Vagina (tissue), 2 donors: ENCODE data around the gene SHC3. TPM values are rescaled to one million over a fixed set of nuclear protein-coding genes. Genes with fewer than 3 reads are reported as not detected.

Experiments
- DNase-seq, 2 donors: peaks; one replicate each; pipeline ENCODE4 v3.0.0-alpha.2; 2017; ENCODE audit errors: extremely low spot score in 2 of 2
- H3K27ac ChIP-seq: fragments of 200-600 bp; sonication (generic); one replicate; pipeline ENCODE4 v1.5.1; 2019
- H3K27me3 ChIP-seq: fragments of 200-600 bp; sonication (generic); one replicate; pipeline ENCODE4 v1.5.1; 2019
- H3K36me3 ChIP-seq, 2 donors: fragments of 200-600 bp; sonication (generic); one replicate each; pipeline ENCODE4 v1.5.1; 2017 to 2019
- H3K4me1 ChIP-seq: fragments of 200-600 bp; sonication (generic); one replicate; pipeline ENCODE4 v1.5.1; 2019
- H3K4me3 ChIP-seq, 2 donors: fragments of 200-600 bp; sonication (generic); 1 replicate in 1 of 2; 2 replicates in 1 of 2; pipeline ENCODE4 v1.5.1; 2016 to 2019
- H3K9me3 ChIP-seq: fragments of 200-600 bp; sonication (generic); one replicate; pipeline ENCODE4 v1.5.1; 2019
- CTCF ChIP-seq, 3 experiments: fragments of 450-650 bp in 2 of 3; fragments of 200-600 bp in 1 of 3; sonication (generic) in 1 of 3; IDR thresholded peaks; one replicate each; pipeline ENCODE4 v1.5.1; 2017 to 2019; ENCODE audit warnings: antibody characterized with exemption in 3 of 3, mild to moderate bottlenecking in 2 of 3, moderate library complexity in 2 of 3
- POLR2A ChIP-seq, 2 donors: fragments of 450-650 bp; IDR thresholded peaks; one replicate each; pipeline ENCODE4 v1.6.1; 2017; ENCODE audit warnings: antibody characterized with exemption in 2 of 2, mild to moderate bottlenecking in 2 of 2, moderate library complexity in 2 of 2
- POLR2AphosphoS5 ChIP-seq, 2 donors: sonication (generic); formaldehyde crosslinking; IDR thresholded peaks; one replicate each; pipeline ENCODE4 v1.9.0; 2017; ENCODE audit warnings: antibody characterized with exemption in 2 of 2, mild to moderate bottlenecking in 2 of 2, low read depth in 1 of 2; ENCODE audit not compliant: insufficient read depth in 1 of 2
- intact Hi-C: fragments of 100-400 bp; cut with DNase I; formaldehyde crosslinking; loops from one replicate; pipeline ENCODE4 v1.15.1; 2023
- total RNA-seq: library from RNA; depleted of rRNA; stranded (reverse); fragments of >200 nt; gene quantifications from one replicate; pipeline ENCODE4 v1.2.3, GENCODE V29; 2016

SHC3 gene
- total RNA-seq, 1 donor from 2014 or later: 6.1 TPM

DNA sequence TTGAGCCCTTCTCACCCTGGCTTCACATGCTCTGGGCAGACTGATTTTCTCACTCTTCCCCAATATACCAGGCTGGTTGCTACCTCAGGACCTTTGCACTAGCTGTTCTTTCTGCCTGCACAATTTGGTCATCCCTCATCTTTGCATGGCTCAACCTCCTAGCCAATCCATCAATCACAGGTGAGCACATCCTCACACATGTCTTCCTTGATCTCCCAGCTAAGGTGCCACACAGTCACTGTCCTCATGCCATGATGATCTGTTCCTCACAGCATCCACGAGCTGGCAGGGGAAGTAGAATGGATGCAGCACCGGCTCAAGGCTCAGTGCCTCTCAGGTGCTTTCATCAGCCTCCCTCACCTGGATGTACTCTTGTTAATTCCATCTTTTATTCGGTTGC is 218.0 kb downstream of the SHC3 start:
- intact Hi-C loops: no loop called here
- Histone ChIP-seq H3K4me3 (no peak overlapping the region), H3K27me3 (no peaks in the 10 kb centered on the region), H3K9me3 (no peaks in the 10 kb centered on the region), H3K4me1 (no peaks in the 10 kb centered on the region), H3K27ac (no peak overlapping the region), H3K36me3 (no peaks in the 10 kb centered on the region)
- no peak for TF ChIP-seq POLR2A (IDR thresholded peaks at IDR 0.05)
- TF ChIP-seq POLR2AphosphoS5 (IDR thresholded peaks at IDR 0.05; ENCODE audit: insufficient read depth in 1 of 2, low read depth in 1 of 2): no peak
- TF ChIP-seq CTCF (IDR thresholded peaks at IDR 0.05): no peak
- peak in 1 of 2 donors; percentile 58 for DNase-seq

- Histone ChIP-seq H3K9me3 (no peaks in the 10 kb centered on the region), H3K27ac (no peak overlapping the region), H3K27me3 (no peaks in the 10 kb centered on the region), H3K36me3 (no peaks in the 10 kb centered on the region), H3K4me3 (no peak overlapping the region), H3K4me1 (no peaks in the 10 kb centered on the region)
- intact Hi-C loops: no loop called here
- DNase-seq: peak in 1 of 2 donors; percentile 65
- TF ChIP-seq CTCF (IDR thresholded peaks at IDR 0.05): no peak
Measured at GRCh38 chr9:88959727-88960469, 218.7 kb downstream of the SHC3 start.

- intact Hi-C loops: no loop called here
- no peak overlapping the region for H3K4me3 ChIP-seq
- H3K27ac ChIP-seq: no peak overlapping the region
- no peaks in the 10 kb centered on the region for H3K9me3 ChIP-seq
- no peak for DNase-seq
- H3K4me1 ChIP-seq: peaks cover 12% of the 10 kb centered on the region
- H3K36me3 ChIP-seq: no peaks in the 10 kb centered on the region
- no peaks in the 10 kb centered on the region for H3K27me3 ChIP-seq
- TF ChIP-seq CTCF (IDR thresholded peaks at IDR 0.05) (no peak), POLR2A (IDR thresholded peaks at IDR 0.05) (no peak), POLR2AphosphoS5 (IDR thresholded peaks at IDR 0.05; ENCODE audit: insufficient read depth in 1 of 2, low read depth in 1 of 2) (no peak)
Measured at GRCh38 chr9:88957526-88957925, 221.1 kb downstream of the SHC3 start.

Other genes with a start within 250 kb of the SHC3 start
- 39.3 TPM for gene S1PR3, start 187.3 kb downstream of the SHC3 start, total RNA-seq
- gene CKS2, start 132.4 kb upstream of the SHC3 start, total RNA-seq: 14.7 TPM
- gene SECISBP2, start 139.7 kb upstream of the SHC3 start, total RNA-seq: 51.1 TPM